Measurements from ENCODE around the gene MYMK.

The MYMK gene

DNA sequence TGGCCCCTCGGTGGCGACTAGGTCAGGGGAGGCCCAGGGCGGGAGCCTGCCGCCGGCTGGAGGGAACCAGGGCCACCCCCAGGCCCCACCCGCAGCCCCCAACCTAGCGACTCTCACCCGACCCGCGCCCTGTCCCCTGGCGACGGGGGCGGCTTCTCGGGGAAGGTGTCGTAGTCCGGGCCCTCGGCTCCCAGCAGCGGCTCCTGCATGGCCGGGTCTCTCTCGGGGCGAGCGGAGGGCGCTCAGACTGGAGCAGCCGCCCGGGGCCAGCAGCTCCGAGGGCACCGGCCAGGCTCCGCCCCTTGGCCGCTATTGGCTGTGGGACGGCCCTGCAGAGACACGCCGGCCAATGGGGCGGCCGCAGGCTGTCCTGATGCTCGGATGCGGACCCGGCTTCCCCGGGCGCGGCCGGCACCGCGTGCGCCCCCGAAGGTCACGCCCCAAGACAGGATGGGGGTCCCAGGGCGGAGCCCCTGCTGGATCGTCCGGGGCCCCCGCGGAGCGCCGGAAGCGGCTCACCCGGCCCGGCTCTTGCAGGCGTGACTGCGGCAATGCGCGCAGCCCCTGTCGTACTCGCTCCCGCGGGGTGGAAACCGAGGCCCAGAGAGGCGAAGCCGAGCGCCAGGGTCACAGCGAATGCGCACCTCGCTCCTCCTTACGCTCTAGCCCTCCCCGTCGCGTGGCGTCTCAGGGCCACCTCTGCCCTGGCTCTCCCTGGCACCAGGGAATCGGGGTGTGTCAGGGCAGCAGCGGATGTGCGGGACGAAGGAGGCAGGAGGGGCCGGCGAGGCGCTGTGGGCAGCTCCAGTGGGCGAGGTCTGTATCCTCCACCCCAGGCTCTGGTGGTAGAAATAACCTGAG lies 45.7 kb downstream of the MYMK start, which contains the start of gene SLC2A6:
TSS of gene SLC2A6 (minus strand) at position 249 of the 861 bp plus-strand sequence. CDS start at position 209, 40 bp downstream.
- peak within 1 kb of the TSS; percentile 41 for H3K4me3 ChIP-seq (ENCODE audit: low read length)
- TF ChIP-seq, protein P1, sequence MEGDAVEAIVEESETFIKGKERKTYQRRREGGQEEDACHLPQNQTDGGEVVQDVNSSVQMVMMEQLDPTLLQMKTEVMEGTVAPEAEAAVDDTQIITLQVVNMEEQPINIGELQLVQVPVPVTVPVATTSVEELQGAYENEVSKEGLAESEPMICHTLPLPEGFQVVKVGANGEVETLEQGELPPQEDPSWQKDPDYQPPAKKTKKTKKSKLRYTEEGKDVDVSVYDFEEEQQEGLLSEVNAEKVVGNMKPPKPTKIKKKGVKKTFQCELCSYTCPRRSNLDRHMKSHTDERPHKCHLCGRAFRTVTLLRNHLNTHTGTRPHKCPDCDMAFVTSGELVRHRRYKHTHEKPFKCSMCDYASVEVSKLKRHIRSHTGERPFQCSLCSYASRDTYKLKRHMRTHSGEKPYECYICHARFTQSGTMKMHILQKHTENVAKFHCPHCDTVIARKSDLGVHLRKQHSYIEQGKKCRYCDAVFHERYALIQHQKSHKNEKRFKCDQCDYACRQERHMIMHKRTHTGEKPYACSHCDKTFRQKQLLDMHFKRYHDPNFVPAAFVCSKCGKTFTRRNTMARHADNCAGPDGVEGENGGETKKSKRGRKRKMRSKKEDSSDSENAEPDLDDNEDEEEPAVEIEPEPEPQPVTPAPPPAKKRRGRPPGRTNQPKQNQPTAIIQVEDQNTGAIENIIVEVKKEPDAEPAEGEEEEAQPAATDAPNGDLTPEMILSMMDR (IDR thresholded peaks at IDR 0.05; ENCODE audit: insufficient read depth, low read depth, low read length, missing control alignments): no peak
- DNase-seq (ENCODE audit: low read depth): peak; percentile 82

DNA sequence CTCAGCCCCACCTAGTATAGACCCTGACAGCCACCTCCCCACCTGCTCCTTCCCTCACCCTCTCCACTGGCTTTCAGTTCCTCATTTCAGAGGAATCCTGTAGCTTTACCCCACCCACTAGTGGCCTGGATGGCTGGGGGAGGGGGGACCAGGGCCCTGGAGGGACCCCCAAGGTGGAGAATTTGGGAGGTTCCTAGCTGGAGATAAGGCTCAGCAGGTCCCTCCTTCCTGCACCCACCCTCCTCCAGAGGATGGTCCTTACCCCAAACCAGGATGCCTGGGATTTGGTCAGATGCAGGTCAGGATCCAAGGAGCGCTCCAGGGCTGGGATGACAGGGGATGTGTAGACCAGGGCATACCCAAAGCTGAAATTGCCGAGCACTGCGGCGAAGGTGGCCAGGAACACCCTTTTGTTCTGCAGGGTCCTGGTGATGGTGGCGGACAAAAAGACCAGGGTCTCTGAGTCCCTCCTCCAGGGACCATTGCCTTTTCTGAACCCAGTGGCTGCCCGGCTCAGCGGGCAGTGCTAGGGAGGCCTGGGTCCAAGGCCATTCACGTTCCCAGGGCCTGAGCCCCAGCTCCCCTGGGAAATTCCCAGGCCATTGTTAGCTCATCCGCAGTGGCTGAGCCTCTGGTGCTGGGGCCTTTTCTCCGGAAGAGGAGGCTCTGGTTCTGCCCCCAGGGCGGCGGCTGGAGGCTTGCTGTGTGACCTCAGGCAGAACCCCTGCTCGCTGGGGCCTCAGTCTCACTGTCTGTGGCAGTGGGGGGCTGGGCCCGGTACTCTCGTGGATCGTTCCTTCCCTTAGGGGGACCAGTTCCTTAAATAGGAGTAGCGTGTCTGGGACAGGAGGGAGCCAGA lies 46.5 kb downstream of the MYMK start:
- peak overlapping the region; percentile 41 for H3K4me3 ChIP-seq (ENCODE audit: low read length)
- peak; percentile 50 for DNase-seq (ENCODE audit: low read depth)
- TF ChIP-seq, protein P1 (IDR thresholded peaks at IDR 0.05; ENCODE audit: insufficient read depth, low read depth, low read length, missing control alignments): no peak

DNA sequence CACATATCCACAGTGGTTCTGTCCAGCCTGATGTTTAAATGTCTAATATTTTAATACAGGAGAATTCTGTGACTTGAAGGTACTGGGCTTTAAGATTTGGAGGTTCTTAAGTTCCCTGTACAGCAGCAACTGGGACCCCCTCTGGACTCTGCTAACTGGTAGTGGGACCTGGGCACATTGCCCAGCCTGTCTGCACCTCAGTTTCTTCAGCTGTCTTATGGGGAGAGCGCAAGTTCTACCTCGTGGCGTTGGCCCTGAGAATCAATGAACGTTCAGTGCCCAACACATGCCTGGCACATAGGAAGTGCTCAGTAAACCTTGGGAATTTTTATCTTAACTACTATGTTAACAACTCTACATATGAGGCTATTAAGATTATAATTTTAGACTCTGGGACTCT lies 47.3 kb downstream of the MYMK start:
- TF ChIP-seq, protein P1 (IDR thresholded peaks at IDR 0.05; ENCODE audit: insufficient read depth, low read depth, low read length, missing control alignments): no peak
- H3K4me3 ChIP-seq (ENCODE audit: low read length): no peak overlapping the region
- no peak for DNase-seq (ENCODE audit: low read depth)

DNA sequence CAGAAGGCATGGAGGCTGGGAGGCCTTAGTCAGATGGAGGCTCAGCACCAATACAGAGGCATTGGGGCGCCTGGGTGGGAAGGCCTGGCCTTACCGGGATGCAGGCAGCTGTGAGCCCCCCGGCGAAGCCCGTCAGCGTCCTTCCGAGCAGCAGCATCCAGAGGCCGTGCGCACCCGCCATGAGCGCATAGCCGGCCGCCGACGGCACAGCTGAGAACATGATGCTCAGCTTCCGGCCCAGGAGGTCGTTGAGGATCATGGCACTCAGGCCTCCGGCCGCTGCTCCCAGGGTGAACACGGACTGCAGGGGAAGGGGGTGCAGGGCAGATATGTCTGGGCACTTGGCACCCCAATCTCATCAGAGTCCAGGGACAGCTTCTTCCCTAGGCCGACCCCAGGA lies 47.8 kb downstream of the MYMK start:
- H3K4me3 ChIP-seq (ENCODE audit: low read length): no peak overlapping the region
- TF ChIP-seq, protein P1 (IDR thresholded peaks at IDR 0.05; ENCODE audit: insufficient read depth, low read depth, low read length, missing control alignments): no peak
- DNase-seq (ENCODE audit: low read depth): no peak

DNA sequence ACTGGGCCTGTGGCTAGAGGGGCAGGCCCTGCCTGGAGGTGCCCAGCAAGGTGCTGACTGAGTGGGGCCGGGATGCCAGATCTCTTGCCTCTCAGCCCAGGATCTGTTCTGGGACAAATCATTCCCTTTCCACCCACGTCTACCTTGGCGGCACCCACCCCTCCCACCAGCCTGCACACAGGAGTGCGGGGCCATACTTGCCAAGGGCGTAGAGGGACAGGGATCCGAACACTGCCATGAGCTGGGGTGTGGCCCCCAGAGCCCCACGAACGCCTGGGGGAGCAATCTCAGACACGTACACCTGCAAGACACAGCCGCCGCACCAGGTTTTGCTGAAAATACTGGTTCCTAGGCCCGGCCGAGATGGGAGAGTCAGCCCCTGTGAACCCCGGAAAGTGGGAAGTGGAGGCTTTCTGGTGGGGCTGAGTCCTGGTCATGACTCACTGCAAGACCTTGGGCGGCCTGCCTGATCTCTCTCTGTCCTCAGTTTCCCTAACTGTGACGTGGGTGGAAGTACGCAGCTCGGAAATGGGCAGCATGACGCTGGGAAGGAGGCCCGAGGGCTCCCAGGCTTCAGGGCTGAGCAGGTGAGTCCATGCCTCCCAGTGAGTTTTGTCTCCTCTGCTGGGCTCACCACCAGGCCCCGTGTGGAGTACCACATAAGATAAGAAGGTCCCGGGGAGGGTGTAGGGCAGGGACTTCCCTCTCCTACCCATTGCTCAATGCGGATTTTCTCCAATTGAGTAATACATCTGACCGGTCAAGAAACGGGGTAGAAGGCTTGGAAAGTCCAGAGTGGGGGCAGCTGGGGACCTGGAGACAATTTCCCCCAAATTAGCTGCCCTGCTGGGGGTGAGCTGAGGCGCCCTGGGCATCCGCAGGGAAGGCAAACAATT lies 48.5 kb downstream of the MYMK start:
- TF ChIP-seq, protein P1 (IDR thresholded peaks at IDR 0.05; ENCODE audit: insufficient read depth, low read depth, low read length, missing control alignments): no peak
- DNase-seq (ENCODE audit: low read depth): no peak
- H3K4me3 ChIP-seq (ENCODE audit: low read length): no peak overlapping the region

DNA sequence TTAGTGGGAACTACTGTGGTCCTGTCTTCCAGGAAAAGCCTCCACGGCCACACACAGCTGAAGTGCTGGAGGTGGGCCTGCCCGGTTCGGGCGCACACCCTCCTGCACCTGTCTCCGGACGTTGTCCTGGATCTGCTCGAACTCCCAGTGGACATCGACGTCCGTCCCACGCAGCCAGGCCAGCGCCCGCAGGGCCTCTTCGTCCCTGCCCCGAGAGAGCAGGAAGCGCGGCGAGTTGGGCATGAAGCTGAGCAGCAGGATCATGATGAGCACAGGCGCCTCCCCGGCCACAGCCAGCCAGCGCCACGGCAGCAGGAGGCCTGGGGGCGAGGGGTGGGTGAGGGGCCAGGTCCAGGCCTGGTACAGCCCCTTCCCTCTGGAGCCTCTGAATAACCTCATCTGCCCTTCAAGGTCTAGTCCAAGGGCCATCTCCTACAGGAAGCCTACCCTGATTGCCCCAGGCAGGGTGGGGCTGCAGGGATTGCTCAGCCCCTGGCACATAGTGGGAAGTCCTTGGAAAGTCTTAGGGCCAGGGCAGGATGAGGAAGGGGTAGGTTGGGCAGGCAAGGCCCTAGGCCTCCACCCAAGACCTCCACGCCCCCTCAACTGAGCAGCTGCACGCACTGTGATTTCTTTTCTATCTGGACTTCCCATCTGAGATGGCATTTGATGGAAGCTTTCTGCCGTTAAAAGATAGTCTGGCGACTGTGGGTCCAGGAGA lies 49.3 kb downstream of the MYMK start:
- TF ChIP-seq, protein P1 (IDR thresholded peaks at IDR 0.05; ENCODE audit: insufficient read depth, low read depth, low read length, missing control alignments): no peak
- DNase-seq (ENCODE audit: low read depth): no peak
- H3K4me3 ChIP-seq (ENCODE audit: low read length): no peak overlapping the region
